Activated CD4-positive, alpha-beta T cell treated with anti-CD3 and anti-CD28 coated beads, Interleukin-2, amount 50 U/mL, for 48 hours (primary cell): ENCODE measurements around the gene SLC34A2.
"Not testable (repeated sequence)": the region's sequence is repeated elsewhere in the genome, so short reads cannot be mapped to it uniquely, and the experiment has no call there.

Source experiments
- DNase-seq, 2 experiments: peaks; one replicate each; pipeline ENCODE4 v3.0.0-alpha.2; 2020

The SLC34A2 gene, protein sequence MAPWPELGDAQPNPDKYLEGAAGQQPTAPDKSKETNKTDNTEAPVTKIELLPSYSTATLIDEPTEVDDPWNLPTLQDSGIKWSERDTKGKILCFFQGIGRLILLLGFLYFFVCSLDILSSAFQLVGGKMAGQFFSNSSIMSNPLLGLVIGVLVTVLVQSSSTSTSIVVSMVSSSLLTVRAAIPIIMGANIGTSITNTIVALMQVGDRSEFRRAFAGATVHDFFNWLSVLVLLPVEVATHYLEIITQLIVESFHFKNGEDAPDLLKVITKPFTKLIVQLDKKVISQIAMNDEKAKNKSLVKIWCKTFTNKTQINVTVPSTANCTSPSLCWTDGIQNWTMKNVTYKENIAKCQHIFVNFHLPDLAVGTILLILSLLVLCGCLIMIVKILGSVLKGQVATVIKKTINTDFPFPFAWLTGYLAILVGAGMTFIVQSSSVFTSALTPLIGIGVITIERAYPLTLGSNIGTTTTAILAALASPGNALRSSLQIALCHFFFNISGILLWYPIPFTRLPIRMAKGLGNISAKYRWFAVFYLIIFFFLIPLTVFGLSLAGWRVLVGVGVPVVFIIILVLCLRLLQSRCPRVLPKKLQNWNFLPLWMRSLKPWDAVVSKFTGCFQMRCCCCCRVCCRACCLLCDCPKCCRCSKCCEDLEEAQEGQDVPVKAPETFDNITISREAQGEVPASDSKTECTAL

DNA sequence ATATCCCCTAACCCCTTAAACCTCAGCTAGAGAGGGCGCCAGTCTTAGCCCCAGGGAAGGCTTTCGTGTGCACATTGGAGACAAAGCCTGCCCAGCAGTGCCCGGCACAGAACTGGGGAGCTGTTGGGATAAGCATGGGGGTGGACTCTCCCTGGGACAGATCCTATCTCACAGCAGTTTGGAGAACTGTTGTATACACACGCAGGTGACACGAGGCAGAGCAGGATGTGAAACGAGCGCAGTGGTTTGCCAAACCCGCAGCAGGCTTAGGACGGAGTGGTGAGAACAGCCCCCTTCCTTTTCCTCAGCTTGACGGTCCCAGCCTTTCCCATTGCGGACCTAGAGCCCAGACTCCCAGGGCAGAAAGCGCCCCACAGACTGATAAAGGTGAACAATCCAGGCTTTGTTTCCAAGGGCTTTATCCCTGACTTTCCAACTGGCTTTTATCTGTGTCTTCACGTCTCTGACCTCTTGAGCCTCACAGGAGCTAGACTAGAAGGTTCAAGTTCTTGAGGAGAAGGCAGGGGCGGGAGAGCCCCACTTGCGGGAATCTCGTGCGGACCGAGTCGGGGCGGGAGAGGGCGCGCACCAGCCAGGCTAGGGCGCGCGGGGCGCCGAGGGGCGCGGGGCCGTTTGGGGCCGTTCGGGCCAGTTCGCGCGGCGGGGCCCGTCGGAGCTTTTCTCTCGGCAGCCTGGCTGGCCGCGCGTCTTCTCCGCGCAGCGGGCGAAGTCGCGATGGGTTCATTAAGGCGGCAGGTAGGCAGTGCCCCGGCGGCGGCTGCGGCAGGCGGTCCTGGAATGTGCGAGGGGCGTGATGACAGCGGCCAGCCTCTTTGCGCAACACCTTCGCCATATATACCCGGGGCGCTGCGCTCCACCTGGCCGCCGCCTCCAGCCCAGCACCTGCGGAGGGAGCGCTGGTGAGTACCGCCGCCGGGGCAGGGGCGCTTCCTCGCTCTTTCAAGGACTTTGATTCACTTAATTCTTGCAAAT lies at the start of gene SLC34A2:
Gene SLC34A2, plus strand, starts transcription at position 881 of the 993 bp plus-strand sequence. CDS start 6,650 bp downstream, outside the sequence.
- no peak for DNase-seq

DNA sequence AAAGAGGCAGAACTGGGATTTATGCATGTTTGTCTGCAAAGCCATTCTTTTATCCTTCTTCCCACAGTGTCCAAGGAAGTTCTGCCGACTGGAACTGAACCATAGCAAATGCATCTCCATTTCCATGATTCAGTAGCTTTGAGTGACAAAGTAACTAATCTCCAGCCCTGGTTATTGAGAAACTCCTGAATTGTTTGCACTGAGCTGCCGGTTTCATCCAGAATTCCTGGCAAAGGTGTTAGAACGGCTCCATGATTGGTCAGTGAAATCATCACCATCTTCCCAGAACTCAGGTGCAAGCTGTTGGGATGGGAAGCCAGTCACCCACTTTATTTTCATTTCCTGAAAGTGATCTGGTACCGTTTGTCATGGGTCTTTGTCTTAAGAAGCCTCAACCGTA lies 47.0 kb upstream of the SLC34A2 start:
- DNase-seq = no peak

DNA sequence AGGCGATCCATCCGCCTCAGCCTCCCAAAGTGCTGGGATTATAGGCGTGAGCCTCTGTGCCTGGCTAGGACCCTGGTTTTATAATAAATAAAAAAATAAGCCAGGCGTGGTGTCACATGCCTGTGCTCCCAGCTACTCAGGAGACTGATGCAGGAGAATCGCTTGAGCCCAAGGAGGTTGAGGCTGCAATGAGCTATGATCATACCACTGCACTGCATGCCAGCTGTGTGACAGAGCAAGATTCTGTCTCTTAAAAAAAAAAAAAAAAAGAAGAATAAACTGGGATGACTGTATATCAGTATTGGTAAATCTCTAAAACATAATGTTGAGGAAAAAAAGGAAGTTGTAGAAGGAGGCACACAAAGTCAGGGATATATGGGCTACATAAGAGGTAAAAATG lies 45.7 kb upstream of the SLC34A2 start:
- no peak for DNase-seq

DNA sequence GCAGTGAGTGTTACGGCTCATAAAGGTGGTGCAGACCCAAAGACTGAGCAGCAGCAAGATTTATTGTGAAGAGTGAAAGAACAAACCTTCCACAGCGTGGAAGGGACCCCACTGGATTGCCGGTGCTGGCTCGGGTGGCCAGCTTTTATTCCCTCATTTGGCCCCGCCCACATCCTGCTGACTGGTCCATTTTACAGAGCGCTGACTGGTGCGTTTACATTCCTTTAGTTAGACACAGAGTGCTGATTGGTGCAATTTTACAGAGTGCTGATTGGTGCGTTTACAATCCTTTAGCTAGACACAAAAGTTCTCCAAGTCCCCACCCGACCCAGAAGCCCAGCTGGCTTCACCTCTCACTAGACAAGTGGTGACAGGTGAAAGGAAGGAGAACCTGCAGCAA lies 42.0 kb upstream of the SLC34A2 start:
- DNase-seq = not testable (repeated sequence)

DNA sequence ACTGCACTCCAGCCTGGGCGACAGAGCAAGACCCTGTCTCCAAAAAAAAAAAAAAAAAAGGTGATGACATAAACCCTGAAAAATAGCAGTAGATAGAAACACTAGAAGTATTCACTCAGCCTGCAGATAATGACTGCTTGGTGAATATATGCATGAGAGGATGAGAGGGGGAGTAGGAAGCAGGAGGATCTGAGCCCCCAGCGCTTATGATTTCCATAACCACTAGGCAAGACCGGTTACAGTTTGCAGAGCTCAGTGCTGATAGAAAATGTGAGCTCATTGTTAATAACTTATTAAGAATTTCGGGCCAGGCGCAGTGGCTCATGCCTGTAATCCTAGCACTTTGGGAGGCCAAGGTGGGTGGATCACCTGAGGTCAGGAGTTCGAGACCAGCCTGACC lies 40.8 kb upstream of the SLC34A2 start:
- no peak for DNase-seq

DNA sequence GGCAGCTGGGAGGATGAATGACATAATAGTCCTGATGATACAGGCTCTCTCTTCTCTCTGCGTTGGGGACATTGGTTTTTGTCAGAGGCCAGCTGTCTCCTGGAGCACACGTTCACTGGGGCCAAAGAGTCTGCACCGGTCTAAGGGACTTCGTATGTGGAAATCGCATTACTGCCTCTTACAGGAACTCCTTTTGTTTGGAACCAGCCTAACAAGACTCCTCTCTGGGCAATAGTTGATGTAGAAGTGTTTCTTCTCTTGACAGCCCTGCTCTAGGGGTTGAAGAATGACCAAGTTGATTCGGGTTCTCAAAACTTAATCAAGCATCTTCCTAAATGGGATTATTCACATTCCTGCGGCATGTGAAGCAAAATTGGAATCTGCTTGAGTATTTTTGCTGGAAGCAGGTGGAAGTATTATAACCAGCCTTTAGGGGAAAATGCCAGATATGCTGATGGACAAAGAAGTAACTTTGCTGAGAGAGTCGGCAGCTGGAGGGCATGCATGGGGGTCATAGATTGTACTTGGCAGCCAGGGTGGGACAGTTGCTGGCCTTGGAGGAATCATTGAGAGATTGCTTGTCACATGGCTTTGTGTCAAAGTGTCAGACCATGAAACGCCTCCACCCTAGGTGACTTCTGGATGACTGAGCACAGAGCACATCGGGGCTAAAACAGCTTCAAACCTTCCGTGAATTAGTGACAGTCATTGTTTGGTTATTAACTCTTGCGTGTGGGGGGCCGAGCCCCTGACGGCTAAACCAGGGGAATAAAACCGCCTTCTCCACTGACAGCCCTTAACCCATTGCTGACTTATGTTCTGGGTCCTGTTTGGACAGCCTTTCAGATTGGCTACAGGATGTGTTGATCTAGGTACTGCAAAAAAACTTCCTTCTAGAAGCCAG lies 34.4 kb upstream of the SLC34A2 start:
- no peak for DNase-seq

DNA sequence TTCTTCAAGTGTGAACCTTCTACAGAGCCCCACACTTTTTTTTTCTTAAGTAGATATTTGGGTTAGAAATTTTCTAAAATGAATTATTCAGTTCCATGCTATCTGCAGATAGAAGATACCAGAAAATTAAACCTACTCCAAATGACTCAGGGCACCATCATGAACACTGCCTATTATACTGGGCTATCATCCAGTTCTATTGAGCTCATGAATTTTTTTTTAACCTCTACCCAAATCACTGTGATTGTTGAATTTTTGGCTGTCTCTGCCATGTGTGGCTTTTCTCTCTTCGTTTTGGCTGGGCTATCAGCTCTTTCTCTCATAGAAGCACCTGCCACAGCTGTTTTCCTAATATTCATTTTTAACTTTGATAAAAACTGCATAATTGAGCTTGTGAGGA lies 31.0 kb upstream of the SLC34A2 start:
- no peak for DNase-seq

DNA sequence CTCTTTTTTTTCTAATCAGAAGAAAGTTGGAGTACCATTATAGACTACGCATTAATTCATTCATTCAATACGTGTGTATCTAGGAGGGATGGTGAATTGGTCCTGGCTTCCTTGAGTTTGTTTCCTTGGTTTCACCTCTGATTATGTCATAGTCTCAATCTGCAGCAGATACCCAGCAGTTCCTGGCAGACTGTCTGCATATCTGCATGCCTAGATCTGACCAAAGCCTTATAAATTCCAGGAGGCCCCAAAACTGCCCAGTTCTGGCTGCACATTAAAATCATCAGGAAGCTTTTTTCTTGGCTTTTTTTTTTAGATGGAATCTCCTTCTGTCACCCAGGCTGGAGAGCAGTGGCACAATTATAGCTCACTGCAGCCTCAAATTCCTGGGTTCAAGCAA lies 27.2 kb upstream of the SLC34A2 start:
- DNase-seq = no peak

DNA sequence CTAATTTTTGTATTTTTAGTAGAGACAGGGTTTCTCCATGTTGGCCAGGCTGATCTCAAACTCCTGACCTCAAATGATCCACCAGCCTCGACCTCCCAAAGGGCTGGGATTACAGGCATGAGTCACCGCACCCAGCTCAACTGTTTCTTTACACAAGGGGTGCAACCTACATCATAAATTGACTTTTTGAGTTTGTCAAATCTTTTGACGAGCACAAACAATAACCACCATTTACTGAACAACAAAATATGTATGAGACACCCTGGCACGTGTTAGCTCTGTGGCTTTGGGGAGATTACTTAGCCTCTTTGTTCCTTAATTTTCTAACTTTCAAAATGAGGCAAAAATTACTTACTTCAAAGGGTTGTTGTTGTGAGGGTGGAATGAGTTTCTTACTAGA lies 23.5 kb upstream of the SLC34A2 start:
- DNase-seq = no peak

DNA sequence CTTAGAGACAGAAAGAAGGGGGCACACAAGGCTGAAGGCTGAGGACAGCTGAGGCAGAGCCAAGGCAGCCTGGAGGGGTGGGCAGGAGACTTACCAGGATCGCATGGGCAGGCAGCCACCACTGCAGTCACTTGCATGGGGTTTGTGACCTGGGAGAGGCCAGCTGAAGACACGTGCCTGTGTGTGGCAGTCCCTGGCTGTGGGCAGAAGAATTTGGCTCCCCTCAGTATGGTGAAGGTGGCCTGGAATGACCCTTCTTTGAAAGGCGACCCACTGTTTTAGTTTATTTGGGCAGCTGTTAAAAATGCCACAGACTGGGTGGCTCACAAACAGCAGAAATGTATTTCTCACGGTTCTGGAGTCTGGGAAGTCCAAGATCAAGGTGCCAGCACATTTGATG lies 22.1 kb upstream of the SLC34A2 start:
- DNase-seq = no peak

DNA sequence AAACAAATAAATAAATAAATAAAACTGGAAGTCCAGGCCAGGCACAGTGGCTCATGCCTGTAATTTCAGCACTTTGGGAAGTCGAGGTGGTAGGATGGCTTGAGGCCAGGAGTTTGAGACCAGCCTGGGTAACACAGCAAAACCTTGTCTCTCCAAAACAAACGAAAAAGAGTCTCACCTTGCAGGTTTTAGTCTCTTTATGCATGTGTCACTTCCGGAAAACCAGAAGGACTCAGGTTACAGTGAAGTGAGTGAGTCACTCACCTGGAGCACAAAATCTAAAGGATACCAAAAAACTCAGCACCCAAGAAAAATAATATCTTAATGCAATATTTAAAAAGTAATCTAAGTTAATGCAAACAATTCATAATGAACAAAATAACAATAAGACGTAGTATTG lies 20.1 kb upstream of the SLC34A2 start:
- no peak for DNase-seq

DNA sequence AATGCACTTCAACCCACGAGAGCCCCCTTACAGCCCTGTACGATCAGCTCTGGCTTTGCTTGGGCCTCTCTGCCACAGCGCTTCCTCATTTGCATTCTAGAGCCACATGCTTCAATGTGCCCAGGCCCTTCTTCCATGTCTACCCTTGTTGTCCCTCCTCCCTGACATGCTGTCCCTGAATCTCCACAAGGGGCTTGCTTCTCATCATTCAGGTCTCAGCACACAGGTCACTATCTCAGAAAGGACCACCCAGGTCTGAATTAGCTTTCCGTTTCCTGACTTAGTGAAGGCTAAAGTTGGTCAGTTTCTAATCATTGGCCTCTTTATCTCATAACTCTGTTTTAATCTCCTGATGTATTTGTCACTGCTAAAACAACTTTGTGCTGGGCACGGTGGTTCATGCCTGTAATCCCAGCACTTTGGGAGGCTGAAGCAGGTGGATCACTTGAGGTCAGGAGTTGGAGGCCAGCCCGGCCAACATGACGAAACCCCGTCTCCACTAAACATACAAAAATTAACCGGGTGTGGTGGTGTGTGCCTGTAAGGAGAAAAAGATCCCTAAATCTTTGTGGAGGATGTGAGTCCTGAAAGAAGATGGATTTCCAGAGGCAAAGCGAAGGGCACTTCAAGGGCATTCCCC lies 17.9 kb upstream of the SLC34A2 start:
- DNase-seq = no peak

DNA sequence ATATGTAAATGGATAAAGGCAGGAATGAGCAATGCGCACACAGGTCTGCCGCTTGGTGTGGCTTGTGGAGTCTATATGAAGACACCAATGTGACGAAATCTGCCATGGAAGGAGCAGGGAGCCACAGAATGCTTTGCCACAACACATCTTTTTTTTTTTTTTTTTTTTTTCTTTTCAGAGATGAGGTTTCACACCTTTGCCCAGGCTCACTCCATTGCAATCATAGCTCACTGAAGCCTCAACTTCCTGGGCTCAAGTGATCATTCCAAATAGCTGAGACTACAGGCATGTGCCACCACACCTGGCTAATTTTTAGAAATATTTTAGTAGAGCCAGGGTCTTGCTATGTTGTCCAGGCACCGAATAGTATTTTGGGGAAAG lies 17.4 kb upstream of the SLC34A2 start:
- DNase-seq = no peak

DNA sequence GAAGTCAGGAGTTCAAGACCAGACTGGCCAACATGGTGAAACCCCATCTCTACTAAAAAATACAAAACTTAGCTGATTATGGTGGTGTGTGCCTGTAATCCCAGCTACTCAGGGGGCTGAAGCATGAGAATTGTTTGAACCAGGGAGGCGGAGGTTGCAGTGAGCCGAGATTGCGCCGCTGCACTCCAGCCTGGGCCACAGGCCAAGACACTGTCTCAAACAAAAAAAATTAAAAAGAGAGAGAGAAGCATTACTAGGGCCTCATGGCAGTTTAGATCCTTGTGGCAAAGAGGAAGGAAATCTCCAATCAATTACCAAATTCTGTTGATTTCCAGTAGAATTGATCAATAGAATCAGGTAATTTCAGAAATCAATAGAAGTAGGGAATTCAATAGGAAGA lies 16.8 kb upstream of the SLC34A2 start:
- no peak for DNase-seq

DNA sequence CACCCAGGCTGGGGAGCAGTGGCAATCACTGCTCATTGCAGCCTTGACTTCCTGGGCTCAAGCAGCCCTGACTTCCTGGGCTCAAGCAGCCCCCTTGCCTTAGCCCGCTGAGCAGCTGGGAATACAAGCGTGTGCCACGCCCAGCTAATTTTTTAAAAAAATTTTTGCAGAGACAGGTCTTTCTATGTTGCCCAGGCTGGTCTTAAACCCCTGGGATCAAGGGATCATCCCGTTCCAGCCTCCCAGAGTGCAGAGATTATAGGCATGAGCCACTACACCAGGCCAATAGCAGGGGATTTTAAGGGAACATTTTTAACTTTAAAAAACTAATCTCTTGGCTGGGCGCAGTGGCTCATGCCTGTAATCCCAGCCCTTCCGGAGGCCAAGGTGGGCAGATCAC lies 5.3 kb upstream of the SLC34A2 start:
- DNase-seq = no peak

DNA sequence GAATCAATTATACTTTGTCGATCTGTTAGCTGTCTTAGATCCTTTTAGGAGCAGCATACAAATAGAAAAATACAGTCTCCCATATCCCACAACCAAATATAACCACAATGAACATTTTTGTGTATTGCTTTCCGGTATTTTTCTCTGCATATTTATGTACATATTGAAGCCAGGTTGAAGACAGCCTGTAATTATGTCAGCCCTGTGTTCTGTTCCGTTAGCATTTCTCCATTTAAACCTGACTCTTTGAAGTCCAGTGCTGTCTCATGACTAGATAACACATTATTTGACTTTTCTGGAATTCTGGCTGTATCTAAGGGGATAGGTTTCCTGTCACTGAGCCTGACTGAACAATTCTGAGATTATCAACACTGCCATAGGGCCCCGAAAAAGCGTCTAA lies 4.0 kb upstream of the SLC34A2 start:
- no peak for DNase-seq

DNA sequence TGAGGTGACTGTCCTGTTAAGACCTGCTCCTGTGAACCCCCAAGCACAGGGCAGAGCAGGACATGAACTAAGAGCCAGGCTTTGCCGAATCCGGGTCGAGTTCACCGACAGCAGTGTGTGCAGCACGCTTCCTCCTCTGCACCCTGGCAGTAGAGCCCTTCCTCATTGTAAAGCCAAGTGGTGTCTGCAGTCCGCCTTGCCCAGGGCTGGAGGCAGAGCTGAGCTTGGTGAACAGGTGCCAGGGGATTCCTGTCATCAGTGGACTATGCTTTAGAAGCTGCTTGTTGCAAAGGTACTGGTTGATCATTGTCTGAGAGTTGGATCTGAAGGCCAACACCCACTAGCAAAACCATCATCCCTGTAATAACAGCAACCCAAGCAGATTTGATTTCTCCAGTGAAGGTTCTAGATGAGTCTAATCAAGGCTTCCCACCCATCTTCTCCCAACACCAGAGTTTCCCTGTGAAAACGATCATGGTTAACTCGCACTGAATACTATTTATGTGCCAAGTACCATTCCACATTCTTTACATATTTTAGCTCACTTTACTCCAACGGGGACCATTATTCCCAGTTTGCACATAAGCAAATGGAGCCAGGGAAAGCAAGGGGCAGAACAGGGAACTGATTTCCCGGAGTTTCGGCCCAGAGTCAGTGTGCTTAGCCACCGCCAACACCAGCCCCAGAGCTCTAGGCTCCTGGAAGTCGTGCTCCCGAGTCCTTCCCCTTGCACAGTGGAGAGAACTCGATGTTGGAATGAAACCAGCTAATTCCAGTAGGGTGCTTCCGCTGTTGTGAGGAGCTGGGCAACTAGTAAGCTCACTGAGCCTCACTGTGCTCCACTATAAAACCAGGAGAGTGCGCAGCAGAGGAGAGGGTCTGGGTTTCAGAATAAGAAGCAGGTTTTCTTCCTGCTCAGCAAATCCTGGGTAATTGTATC lies 1.4 kb upstream of the SLC34A2 start:
- no peak for DNase-seq

DNA sequence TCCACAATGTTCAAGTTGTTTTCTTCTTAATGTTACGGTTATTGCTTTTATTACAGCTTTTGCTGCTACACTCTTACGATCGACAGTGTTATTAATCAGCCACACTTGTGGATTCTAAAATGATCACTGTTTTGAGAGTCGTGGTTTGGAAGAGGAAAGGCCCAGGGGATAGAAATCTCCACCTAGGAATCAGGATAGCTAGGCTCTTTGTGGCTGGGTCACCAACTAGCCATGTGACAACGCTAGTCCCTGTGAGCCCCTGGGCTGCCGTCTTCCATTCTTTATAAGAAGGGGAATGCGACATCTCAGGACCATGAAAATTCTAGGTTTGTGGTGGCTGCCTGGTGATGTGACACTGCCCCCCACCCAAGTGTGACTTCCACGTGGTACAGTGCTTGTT lies 380 bp downstream of the SLC34A2 start:
- no peak for DNase-seq

DNA sequence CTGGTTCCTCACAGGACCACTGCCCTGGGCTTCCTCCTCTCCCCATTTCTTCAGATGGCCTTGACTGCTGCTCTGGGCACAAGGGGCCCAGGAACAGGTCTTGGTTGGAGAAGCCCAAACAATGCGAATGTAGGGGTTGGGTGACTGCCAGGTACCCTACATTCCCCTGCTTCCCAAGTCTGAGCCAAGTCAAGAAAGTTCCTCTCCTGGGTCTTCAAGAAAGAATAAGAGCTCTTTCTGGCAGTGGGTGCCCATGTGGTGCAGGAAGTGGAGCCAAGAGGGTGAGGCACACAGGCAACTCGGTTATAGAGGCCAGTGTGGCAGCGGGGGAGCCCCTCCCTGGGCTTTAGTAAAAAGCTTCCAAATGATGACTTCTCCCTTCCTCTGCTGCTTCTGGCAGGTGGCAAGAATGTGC lies 2.7 kb downstream of the SLC34A2 start:
- no peak for DNase-seq

DNA sequence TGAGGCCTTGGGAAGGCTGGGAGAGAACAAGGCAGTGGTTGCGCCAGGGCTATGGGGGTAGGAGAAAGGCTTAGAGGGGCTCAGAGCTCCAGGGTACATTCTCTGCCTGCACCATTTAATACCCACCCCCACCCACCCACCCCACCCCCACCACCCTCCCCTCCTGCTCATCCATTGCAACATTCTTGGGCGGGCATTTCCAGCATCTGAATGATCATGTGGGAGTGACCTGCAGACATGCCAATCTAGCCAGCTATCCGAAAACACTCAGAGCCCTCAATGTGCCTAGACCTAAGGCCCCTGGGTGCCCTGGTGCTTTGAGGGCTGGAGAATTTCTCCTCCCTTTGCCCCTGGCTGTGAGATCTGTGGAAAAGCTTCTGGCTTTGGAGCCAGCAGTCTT lies 3.1 kb downstream of the SLC34A2 start:
- DNase-seq = no peak

DNA sequence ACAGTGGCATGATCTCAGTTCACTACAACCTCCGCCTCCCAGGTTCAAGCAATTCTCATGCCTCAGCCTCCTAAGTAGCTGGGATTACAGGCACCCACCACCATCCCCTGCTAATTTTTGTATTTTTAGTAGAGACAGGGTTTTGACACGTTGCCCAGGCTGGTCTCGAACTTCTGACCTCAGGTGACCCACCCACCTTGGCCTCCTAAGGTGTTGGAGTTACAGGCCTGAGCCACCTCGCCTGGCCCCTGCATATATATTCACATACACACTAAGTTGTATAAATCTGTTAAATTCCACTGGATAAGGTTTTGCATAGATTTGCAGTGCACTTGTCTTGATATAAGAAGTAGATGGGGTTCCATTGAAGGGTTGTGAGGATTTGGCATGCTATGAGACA lies 5.8 kb downstream of the SLC34A2 start:
- DNase-seq = not testable (repeated sequence)
